ENCODE data around the gene FASTKD3.

DNA sequence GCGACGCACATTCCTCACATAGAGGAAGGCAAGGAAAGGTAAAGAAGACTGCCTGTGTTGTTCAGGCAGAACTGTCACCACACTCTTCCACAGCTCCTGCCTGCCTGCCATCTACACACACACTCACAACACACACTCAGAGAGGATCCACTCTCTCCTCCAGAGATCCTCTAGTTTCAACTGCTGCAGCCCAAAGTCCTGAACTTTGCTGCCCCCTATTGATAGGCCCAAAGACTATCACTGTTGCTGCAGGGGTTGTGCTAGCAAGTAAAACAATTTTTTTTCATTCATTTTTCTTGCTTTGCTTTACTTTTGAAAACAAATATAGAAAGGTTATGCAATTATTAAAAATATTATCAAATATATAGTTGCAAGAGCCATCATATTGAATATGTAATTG lies 12.0 kb downstream of the FASTKD3 start:
- TF ChIP-seq CTCF (IDR thresholded peaks at IDR 0.05; ENCODE audit: insufficient read depth, low read depth, low read length) (peak; percentile 60), EZH2 (IDR thresholded peaks at IDR 0.05; ENCODE audit: insufficient read depth, low read length) (no peak)
